Ectodermal cell (in vitro differentiated cells): ENCODE measurements around the gene ATG4D.
"Not testable (repeated sequence)": the region's sequence is repeated elsewhere in the genome, so short reads cannot be mapped to it uniquely, and the experiment has no call there.

ENCODE experiments used
- H3K27ac ChIP-seq: 2 replicates; pipeline ENCODE4 v1.7.0; 2013; ENCODE audit warnings: mild to moderate bottlenecking, low read depth, low read length; ENCODE audit not compliant: insufficient read depth, poor library complexity, severe bottlenecking
- H3K27me3 ChIP-seq: 2 replicates; pipeline ENCODE4 v1.7.0; 2013; ENCODE audit warnings: mild to moderate bottlenecking, low read length; ENCODE audit not compliant: insufficient read depth, control insufficient read depth, poor library complexity, severe bottlenecking
- H3K36me3 ChIP-seq: one replicate; pipeline ENCODE4 v1.7.0; 2013; ENCODE audit warnings: low read length; ENCODE audit not compliant: control insufficient read depth, insufficient read depth
- H3K4me1 ChIP-seq: one replicate; pipeline ENCODE4 v1.7.0; 2013; ENCODE audit warnings: low read length; ENCODE audit not compliant: control insufficient read depth, insufficient read depth
- H3K4me3 ChIP-seq: 2 replicates; pipeline ENCODE4 v1.7.0; 2013; ENCODE audit warnings: low read depth, low read length, control low read depth; ENCODE audit not compliant: insufficient read depth
- H3K9me3 ChIP-seq: 2 replicates; pipeline ENCODE4 v1.7.0; 2013; ENCODE audit warnings: mild to moderate bottlenecking, low read length, moderate library complexity; ENCODE audit not compliant: control insufficient read depth
- WGBS, 2 experiments: methylation state at CpG; one replicate each; pipeline ENCODE4 v1.1.7; 2013; ENCODE audit warnings: missing lambda C conversion rate in 2 of 2; 5-methylcytosine and 5-hydroxymethylcytosine counted together

ATG4D gene

GRCh38 chr19:10519421-10519820 lies 24.3 kb upstream of the ATG4D start:
- no peak overlapping the region for H3K27ac ChIP-seq
- no peaks in the 10 kb centered on the region for H3K36me3 ChIP-seq
- peaks cover 54% of the 10 kb centered on the region for H3K27me3 ChIP-seq
- H3K4me3 ChIP-seq, result no peak overlapping the region
- peaks cover 13% of the 10 kb centered on the region for H3K4me1 ChIP-seq
- H3K9me3 ChIP-seq, result no peaks in the 10 kb centered on the region
- WGBS, 2 experiments, result 85 to 87% methylated on average over 7 of the region's 7 CpGs

GRCh38 chr19:10520652-10521318 lies 22.9 kb upstream of the ATG4D start:
- H3K4me3 ChIP-seq, result no peak overlapping the region
- peaks cover 9% of the 10 kb centered on the region for H3K4me1 ChIP-seq
- no peak overlapping the region for H3K27ac ChIP-seq
- H3K9me3 ChIP-seq, result no peaks in the 10 kb centered on the region
- peaks cover 41% of the 10 kb centered on the region for H3K27me3 ChIP-seq
- WGBS, 2 experiments, result 87 to 89% methylated on average over 14 to 15 of the region's 15 CpGs
- no peaks in the 10 kb centered on the region for H3K36me3 ChIP-seq

- 89 to 91% methylated on average over 13 of the region's 13 CpGs for WGBS, 2 experiments
- peaks cover 9% of the 10 kb centered on the region for H3K4me1 ChIP-seq
- H3K27me3 ChIP-seq, result peaks cover 32% of the 10 kb centered on the region
- H3K36me3 ChIP-seq, result no peaks in the 10 kb centered on the region
- no peak overlapping the region for H3K27ac ChIP-seq
- no peak overlapping the region for H3K4me3 ChIP-seq
- H3K9me3 ChIP-seq, result no peaks in the 10 kb centered on the region
Observed at GRCh38 chr19:10521461-10522171, 22.1 kb upstream of the ATG4D start.

- Histone ChIP-seq H3K4me1 (peaks cover 6% of the 10 kb centered on the region), H3K27me3 (peaks cover 17% of the 10 kb centered on the region), H3K9me3 (no peaks in the 10 kb centered on the region), H3K36me3 (no peaks in the 10 kb centered on the region), H3K27ac (no peak overlapping the region), H3K4me3 (no peak overlapping the region)
- WGBS, 2 experiments, result 93 to 97% methylated on average over 1 to 3 of the region's 3 CpGs
Observed at GRCh38 chr19:10523135-10523636, 20.5 kb upstream of the ATG4D start.

- Histone ChIP-seq H3K27me3 (no peaks in the 10 kb centered on the region), H3K9me3 (no peaks in the 10 kb centered on the region), H3K4me1 (no peaks in the 10 kb centered on the region), H3K27ac (no peak overlapping the region), H3K36me3 (no peaks in the 10 kb centered on the region), H3K4me3 (no peak overlapping the region)
- 90 to 94% methylated on average over 6 of the region's 7 CpGs for WGBS, 2 experiments
Observed at GRCh38 chr19:10525636-10526035, 18.1 kb upstream of the ATG4D start.

GRCh38 chr19:10526887-10527286 lies 16.8 kb upstream of the ATG4D start:
- H3K4me1 ChIP-seq, H3K27me3 ChIP-seq, H3K9me3 ChIP-seq, H3K36me3 ChIP-seq, H3K4me3 ChIP-seq, H3K27ac ChIP-seq: not testable (repeated sequence)
- 89 to 93% methylated on average over 8 of the region's 8 CpGs for WGBS, 2 experiments

GRCh38 chr19:10532457-10532856 lies 11.2 kb upstream of the ATG4D start:
- Histone ChIP-seq H3K9me3 (no peaks in the 10 kb centered on the region), H3K4me1 (no peaks in the 10 kb centered on the region), H3K4me3 (no peak overlapping the region), H3K27ac (no peak overlapping the region), H3K36me3 (no peaks in the 10 kb centered on the region), H3K27me3 (no peaks in the 10 kb centered on the region)
- 94% methylated on average over 1 of the region's 1 CpG for WGBS, 2 experiments

GRCh38 chr19:10533646-10534386 lies 9.9 kb upstream of the ATG4D start:
- Histone ChIP-seq H3K9me3 (no peaks in the 10 kb centered on the region), H3K4me3 (no peak overlapping the region), H3K4me1 (no peaks in the 10 kb centered on the region), H3K27me3 (no peaks in the 10 kb centered on the region), H3K27ac (no peak overlapping the region), H3K36me3 (no peaks in the 10 kb centered on the region)
- 87 to 89% methylated on average over 10 of the region's 10 CpGs for WGBS, 2 experiments

GRCh38 chr19:10535613-10536012 lies 8.1 kb upstream of the ATG4D start:
- no peaks in the 10 kb centered on the region for H3K9me3 ChIP-seq
- 84 to 86% methylated on average over 6 of the region's 6 CpGs for WGBS, 2 experiments
- no peak overlapping the region for H3K27ac ChIP-seq
- no peaks in the 10 kb centered on the region for H3K27me3 ChIP-seq
- H3K36me3 ChIP-seq, result no peaks in the 10 kb centered on the region
- H3K4me1 ChIP-seq, result no peaks in the 10 kb centered on the region
- no peak overlapping the region for H3K4me3 ChIP-seq

- H3K4me1 ChIP-seq, result no peaks in the 10 kb centered on the region
- no peak overlapping the region for H3K27ac ChIP-seq
- H3K4me3 ChIP-seq, result no peak overlapping the region
- H3K36me3 ChIP-seq, result no peaks in the 10 kb centered on the region
- no peaks in the 10 kb centered on the region for H3K9me3 ChIP-seq
- H3K27me3 ChIP-seq, result no peaks in the 10 kb centered on the region
- WGBS, 2 experiments, result 87 to 88% methylated on average over 11 of the region's 11 CpGs
Observed at GRCh38 chr19:10537668-10538067, 6.0 kb upstream of the ATG4D start.
